Activated CD8-positive, alpha-beta memory T cell treated with anti-CD3 and anti-CD28 coated beads, Interleukin-2, amount 50 U/mL, for 1 hour (primary cell): ENCODE measurements around the gene ATP2A2.
A peak's percentile ranks its signal among the peaks of the same experiment; 100 is the strongest.

ENCODE experiments used
- DNase-seq: peaks from one replicate; pipeline ENCODE4 v3.0.0-alpha.2; 2020; ENCODE audit errors: extremely low read depth

Gene ATP2A2

GRCh38 chr12:110262442-110263388 lies 18.3 kb upstream of the ATP2A2 start:
- DNase-seq = no peak

GRCh38 chr12:110266381-110266960 lies 14.6 kb upstream of the ATP2A2 start:
- no peak for DNase-seq

- DNase-seq = no peak
Measured at GRCh38 chr12:110266980-110267620, 13.9 kb upstream of the ATP2A2 start.

- no peak for DNase-seq
Measured at GRCh38 chr12:110269622-110270124, 11.4 kb upstream of the ATP2A2 start.

GRCh38 chr12:110270125-110270962 lies 10.7 kb upstream of the ATP2A2 start:
- no peak for DNase-seq

- DNase-seq = no peak
Measured at GRCh38 chr12:110271015-110271414, 10.0 kb upstream of the ATP2A2 start.

DNA sequence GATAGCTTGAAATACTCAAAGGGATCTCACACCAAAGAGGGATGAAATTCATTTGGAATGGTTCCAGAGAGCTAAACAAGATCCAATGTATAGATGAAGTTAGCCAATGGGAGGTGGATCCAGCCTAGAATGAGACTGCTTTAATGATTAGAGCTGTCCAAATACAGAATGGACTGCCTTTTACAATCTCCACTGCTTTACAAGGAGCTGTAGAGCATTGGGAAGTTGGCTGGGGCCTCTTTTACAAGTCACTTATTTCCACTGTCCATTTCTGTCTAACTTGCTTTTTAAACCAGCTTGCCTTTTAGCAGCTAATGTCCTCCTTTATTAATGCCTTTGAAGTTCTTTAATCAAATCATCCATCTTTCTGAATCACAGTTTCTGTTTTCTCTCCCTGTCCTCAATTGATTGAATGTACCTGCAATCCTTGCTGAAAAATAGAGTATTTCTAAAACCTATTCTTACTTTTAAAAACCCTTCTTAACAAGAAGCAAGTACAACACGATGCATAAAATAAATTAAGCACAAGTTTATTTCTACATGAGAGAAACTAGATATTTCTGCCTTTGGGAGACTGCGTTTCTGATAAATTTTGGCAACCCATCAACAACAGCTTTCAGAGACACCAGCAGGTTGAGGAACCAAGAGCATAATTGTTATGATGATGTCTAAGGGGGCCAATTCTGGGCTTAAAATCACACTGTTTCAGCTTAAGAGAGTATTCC lies 3.4 kb upstream of the ATP2A2 start:
- DNase-seq = no peak

DNA sequence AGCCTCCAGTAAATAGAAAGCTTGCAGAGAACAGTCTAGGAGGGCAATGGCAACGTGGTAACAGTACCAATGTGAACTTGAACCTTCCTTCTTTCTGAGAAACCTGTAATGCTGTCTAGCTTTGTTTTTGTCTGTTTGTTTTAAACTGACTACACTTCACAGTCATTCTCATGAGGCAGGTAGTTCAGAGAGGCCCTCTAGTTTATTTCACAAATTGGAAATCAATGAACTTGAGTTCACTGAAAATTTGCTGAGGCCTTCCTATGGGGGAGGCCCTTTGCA lies 2.9 kb upstream of the ATP2A2 start:
- DNase-seq = no peak

DNA sequence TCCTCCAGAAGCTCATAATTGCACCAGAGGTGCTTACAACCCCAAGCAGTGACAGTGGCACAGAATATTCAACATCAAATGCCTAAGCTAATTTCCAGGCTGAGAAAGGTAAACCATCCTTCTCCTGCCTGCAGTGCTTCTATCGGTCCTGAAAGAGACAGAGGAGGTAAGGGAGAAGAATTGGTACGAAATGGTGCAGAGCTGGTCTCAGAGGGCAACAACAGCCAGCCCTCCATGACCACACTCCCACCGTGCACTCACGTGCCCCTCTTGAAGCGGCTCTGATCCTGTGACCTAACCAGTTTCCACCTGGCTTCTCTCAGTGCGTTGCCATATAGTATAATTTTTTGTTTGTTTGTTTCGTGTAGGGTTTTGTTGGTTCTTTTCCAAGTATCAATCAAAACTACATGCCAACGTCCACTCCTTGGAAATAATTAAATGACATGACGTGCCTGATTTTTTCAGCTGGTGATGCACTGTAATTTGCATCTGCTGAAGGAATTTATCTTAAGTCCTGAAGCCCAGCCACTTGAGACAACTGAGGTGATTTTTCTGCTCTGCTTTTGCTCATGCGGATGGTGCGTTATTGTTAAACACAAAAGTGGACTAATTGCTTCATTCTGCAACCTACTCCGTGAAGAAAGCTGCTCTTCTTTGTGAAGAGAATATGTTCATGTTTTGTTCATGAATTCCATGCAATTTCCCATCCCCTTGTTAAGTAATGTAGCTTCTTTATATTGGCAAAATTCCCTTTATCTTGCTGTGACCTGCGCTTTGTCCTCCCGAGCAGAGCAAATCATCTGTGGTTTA lies 1.3 kb upstream of the ATP2A2 start:
- DNase-seq = no peak

DNA sequence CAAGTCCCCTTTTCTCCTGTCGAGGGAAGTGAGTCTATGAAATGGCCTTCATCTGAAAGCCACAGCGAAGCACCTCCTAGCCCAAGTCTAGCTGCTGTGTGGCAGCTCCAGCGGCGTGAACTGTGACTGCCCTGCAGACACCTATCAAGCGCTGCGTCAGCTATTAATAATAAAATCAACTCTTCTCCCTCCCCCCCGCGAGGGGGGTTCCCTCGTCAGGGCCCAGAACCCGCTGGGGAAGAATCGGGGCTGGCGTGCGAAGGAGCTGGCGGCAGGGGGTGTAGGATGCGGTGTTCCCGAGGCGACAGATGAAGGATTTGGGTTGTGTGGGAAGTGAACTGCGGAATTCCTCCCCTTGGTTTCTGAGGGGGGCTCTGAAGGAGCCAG lies 662 bp upstream of the ATP2A2 start:
- DNase-seq = peak; percentile 4

DNA sequence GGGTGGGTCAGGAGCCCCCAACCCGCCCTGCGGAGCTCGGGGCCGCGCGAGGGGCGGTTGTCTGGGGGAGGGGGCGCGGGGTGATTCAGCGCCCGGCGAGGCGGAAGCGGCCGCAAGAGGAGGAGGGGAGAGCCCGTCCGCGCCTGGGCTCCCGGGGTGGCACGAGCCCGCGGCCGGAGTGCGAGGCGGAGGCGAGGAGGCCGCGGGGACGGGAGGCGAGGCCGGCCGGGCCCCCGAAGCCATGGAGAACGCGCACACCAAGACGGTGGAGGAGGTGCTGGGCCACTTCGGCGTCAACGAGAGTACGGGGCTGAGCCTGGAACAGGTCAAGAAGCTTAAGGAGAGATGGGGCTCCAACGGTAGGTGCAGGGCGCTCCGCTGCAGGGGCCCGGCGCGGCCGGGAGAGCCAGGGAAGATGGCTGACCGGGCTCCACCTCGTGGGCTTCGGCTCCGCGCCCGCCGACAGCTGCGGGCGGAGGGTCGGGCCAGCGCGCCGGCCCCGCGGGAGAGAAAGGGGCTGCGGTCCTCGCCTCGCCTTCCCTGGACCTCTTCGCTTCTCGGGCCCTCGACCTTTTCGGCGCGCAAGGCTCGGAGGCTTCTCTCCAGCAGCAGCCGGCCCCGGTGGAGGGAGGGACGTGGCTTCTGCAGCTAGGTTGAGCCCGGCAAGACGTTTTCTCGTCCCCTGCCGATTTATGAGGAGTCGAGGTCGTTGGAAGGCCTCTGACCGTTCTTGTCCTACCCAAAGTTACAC lies 677 bp downstream of the ATP2A2 start:
- no peak for DNase-seq

- DNase-seq = no peak
Measured at GRCh38 chr12:110282300-110282860, 1.3 kb downstream of the ATP2A2 start.

DNA sequence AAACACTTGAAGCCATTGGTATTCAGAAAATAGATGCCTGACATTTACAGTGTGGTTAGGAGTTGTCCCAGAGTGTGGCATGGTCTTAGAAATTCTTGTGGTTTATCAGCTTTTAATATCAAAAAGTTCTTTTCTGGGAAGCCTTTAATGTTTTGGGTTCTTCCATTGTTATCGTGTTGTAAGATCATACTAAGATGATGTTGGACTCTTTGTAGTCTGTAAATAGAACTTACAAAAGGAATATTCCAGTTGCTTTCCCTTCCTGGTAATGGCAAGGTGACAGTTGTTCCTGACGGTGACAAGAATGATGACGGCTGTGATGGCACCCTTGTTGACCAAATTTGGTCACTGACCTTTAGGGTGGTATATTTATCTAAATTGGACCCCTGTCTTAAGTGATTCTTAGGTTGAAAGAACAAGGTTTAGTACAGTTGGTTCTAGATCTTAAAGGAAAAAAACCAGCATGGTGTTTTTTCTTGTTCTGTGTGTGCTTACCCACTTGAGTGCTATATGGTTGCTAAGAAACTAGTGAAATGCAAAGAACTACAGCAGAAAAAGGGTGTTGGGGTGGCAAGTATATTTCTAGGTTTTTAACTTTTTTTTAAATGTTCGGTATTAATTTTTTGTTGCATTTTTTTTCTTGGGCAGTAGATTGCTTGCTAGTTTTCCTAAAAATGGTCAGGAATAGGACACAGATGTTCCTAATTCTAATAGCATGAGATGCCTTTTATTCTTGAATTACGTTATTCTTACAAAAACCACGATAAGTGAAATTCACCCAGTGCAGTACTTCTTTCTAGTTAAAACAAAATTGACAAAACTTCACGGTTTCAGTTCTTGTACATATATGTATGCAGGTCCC lies 2.1 kb downstream of the ATP2A2 start:
- no peak for DNase-seq

GRCh38 chr12:110284597-110284996 lies 3.5 kb downstream of the ATP2A2 start:
- no peak for DNase-seq

GRCh38 chr12:110286623-110287022 lies 5.6 kb downstream of the ATP2A2 start:
- DNase-seq = no peak

GRCh38 chr12:110287986-110288385 lies 6.9 kb downstream of the ATP2A2 start:
- no peak for DNase-seq

DNA sequence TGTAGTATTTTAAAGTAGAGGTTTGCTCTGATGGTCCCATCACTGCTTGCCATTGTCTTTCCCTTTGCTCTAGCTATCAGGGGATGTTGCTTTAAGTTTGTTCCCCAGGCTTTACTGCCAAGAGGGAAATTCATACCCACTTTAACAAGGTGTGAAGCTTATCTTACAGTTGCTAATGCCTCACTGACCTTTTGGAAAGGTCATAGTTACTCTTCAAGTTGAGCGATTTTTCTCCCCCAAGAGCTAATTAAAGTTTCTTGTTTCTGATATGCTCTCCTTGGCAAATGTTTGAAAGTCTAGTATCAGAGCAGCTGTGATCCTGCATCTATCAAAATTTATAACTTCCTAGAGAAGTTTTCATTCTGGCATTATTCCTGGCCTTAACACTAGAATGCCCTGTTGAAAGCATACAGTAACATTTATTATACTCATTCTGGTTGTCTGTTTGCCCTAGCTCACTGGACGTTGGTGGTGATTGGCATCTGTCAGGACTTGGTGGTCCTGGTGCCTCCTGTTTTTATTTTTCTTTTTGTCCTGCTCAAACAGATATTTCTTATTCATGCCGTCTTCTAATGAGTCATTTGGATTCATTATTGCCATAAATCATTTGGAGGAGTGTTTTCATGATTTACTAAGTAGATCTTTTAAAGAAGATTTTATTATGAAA lies 8.1 kb downstream of the ATP2A2 start:
- no peak for DNase-seq

DNA sequence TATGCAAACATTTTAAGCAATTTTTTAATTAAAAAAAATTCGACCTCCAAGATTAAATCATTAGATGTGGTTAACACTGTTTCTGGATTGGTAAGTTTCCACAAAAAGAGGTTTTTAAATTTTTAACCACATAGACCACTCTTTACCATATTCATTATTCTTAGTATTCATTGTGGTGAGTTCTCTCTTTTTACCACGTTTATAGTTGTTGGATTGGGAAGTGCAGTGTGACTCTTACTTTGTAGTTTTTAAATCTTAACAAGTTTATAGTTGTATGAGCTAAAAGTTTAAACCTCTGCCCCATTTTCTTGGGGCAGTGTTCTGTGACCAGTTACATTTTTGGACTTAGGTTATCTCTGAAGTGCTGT lies 8.6 kb downstream of the ATP2A2 start:
- no peak for DNase-seq
